Right lobe of liver (tissue), 6 donors: ENCODE data around the gene KDSR. TPM values are rescaled to one million over a fixed set of nuclear protein-coding genes. Genes with fewer than 3 reads are reported as not detected.
A peak's percentile ranks its signal among the peaks of the same experiment; 100 is the strongest.

Source experiments
- ATAC-seq, 4 donors: fragments of 200-7000 bp; cut with Tn5 transposase; one replicate each; pipeline ENCODE4 v1.9.1; 2020; ENCODE audit warnings: mild to moderate bottlenecking in 4 of 4, moderate library complexity in 4 of 4
- DNase-seq, 3 donors: peaks; one replicate each; pipeline ENCODE4 v3.0.0-alpha.2; 2020
- H3K27ac ChIP-seq, 3 donors: fragments of 200-600 bp; one replicate each; pipeline ENCODE4 v1.8.0; 2022
- H3K27me3 ChIP-seq, 2 donors: fragments of 200-600 bp; one replicate each; pipeline ENCODE4 v1.8.0; 2022
- H3K36me3 ChIP-seq, 4 donors: fragments of 200-600 bp; sonication (generic) in 1 of 4; one replicate each; pipeline versions ENCODE4 v1.5.1 to v1.8.0; 2017 to 2022; ENCODE audit warnings: control low read depth in 1 of 4
- H3K4me1 ChIP-seq, 4 donors: fragments of 200-600 bp; sonication (generic) in 1 of 4; one replicate each; pipeline versions ENCODE4 v1.5.1 to v1.8.0; 2017 to 2022; ENCODE audit warnings: control low read depth in 1 of 4
- H3K4me3 ChIP-seq, 3 donors: fragments of 200-600 bp; one replicate each; pipeline ENCODE4 v1.8.0; 2022
- H3K9me3 ChIP-seq, 4 donors: fragments of 200-600 bp; sonication (generic) in 1 of 4; one replicate each; pipeline versions ENCODE4 v1.5.1 to v1.8.0; 2017 to 2022; ENCODE audit warnings: control low read depth in 1 of 4
- POLR2A ChIP-seq: fragments of 450-650 bp; IDR thresholded peaks from one replicate; pipeline ENCODE4 v1.6.1; 2017; ENCODE audit warnings: antibody characterized with exemption, mild to moderate bottlenecking
- WGBS: methylation state at CpG from one replicate; pipeline ENCODE4 v1.1.6; 2018; ENCODE audit warnings: low coverage, low lambda C conversion rate; ENCODE audit not compliant: insufficient coverage; ENCODE audit errors: missing lambda C conversion rate; 5-methylcytosine and 5-hydroxymethylcytosine counted together
- intact Hi-C, 2 donors: fragments of 100-400 bp; cut with DNase I; formaldehyde crosslinking; loops; one replicate each; pipeline versions ENCODE4 v1.11.2 to v1.14.1; 2022
- total RNA-seq, 6 experiments: library from RNA; depleted of rRNA in 2 of 6; stranded (reverse); fragments of >200 nt in 2 of 6; fragmentation: NEBNext Ultra II Directional in 3 of 6; extraction: Animal tissue kit (Norgen Biotek cat#: 25700) in 3 of 6; gene quantifications; one replicate each; pipeline versions ENCODE4 v1.1.0 to v1.2.4, GENCODE V29; 2016 to 2023
- TF ChIP-seq, protein P1 (sequence below), 4 donors: fragments of 200-600 bp in 3 of 4; fragments of 450-650 bp in 1 of 4; IDR thresholded peaks; one replicate each; pipeline versions ENCODE4 v1.5.1 to v1.8.0; 2016 to 2022; ENCODE audit warnings: antibody characterized with exemption in 4 of 4, mild to moderate bottlenecking in 2 of 4
- donor health status: DM: no; HTN: yes; CAD: no.
- donor health status: DM: no; HTN: no; CAD: no.
- donor health status: DM: no; HTN: no; CAD: no.
- donor health status: DM: no; HTN: yes; CAD: no.
- donor health status: DM: no; HTN: yes; CAD: no.

The KDSR gene
- total RNA-seq, 6 experiments from 2014 or later: 32.3 to 67.1 (median 56.1) TPM

DNA sequence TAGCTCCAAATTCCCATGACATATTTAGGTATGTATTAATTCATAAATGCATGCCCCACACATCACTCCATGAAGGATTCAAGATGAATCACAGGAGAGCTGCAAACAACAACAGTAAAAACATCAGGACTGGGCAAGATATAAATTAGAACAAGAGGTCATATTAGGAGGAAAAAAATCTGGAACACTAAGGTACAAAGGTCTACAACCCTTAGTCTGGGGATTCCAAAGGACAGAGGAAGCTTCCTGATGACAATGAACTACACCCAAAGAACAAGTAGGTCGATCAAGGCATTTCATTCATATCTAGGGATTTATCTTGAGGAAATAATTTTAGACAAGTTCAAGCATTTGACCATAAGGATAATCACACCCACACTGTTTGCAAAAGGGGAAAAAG is 40.7 kb upstream of the KDSR start:
- peaks cover 0 to 24% (median 9%) of the 10 kb centered on the region in 4 donors for H3K4me1 ChIP-seq
- H3K36me3 ChIP-seq: peaks cover 0 to 31% (median 11%) of the 10 kb centered on the region in 4 donors
- intact Hi-C loops: no loop called here
- DNase-seq: no peak
- no peaks in the 10 kb centered on the region for H3K27me3 ChIP-seq
- peak; percentile 81 to 84 (median 82) for ATAC-seq
- 0% methylated on average over 1 of the region's 1 CpG for WGBS
- peak overlapping the region in 2 of 3 donors; percentile 4 to 50 for H3K27ac ChIP-seq
- H3K9me3 ChIP-seq: no peaks in the 10 kb centered on the region
- H3K4me3 ChIP-seq: no peak overlapping the region
- TF ChIP-seq POLR2A: no peak
- TF ChIP-seq, protein P1, sequence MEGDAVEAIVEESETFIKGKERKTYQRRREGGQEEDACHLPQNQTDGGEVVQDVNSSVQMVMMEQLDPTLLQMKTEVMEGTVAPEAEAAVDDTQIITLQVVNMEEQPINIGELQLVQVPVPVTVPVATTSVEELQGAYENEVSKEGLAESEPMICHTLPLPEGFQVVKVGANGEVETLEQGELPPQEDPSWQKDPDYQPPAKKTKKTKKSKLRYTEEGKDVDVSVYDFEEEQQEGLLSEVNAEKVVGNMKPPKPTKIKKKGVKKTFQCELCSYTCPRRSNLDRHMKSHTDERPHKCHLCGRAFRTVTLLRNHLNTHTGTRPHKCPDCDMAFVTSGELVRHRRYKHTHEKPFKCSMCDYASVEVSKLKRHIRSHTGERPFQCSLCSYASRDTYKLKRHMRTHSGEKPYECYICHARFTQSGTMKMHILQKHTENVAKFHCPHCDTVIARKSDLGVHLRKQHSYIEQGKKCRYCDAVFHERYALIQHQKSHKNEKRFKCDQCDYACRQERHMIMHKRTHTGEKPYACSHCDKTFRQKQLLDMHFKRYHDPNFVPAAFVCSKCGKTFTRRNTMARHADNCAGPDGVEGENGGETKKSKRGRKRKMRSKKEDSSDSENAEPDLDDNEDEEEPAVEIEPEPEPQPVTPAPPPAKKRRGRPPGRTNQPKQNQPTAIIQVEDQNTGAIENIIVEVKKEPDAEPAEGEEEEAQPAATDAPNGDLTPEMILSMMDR (IDR thresholded peaks at IDR 0.05): no peak

DNA sequence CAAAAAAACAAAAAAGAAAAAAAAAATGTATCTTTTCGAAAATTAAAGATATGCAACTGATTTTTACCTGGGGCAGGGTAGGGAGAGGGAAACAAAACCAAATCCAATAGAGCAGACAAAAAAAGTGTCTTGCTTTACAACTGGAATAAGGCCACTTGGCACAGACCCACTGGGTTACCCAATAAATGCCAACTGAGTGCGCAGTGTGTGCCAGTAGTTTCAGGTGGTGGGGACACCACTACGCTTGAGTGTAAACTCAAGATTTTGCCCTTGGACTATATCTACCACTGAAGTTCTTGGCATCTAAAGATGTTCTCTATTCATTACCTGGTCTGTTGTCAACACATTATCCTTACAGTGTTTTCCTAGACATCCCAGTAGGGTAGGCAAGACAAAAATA is 39.0 kb upstream of the KDSR start:
- TF ChIP-seq, protein P1 (IDR thresholded peaks at IDR 0.05): no peak
- TF ChIP-seq POLR2A: no peak
- peaks cover 0 to 24% (median 9%) of the 10 kb centered on the region in 4 donors for H3K4me1 ChIP-seq
- intact Hi-C loops: no loop called here
- H3K27ac ChIP-seq: peak overlapping the region in 2 of 3 donors; percentile 33 to 50
- H3K9me3 ChIP-seq: no peaks in the 10 kb centered on the region
- H3K27me3 ChIP-seq: no peaks in the 10 kb centered on the region
- WGBS: 53% methylated on average over 3 of the region's 3 CpGs
- ATAC-seq (peak; percentile 86 to 92 (median 89)), DNase-seq (peak; percentile 70 to 92 (median 71))
- H3K36me3 ChIP-seq: peaks cover 0 to 43% (median 10%) of the 10 kb centered on the region in 4 donors
- peak overlapping the region in 1 of 3 donors; percentile 11 for H3K4me3 ChIP-seq

DNA sequence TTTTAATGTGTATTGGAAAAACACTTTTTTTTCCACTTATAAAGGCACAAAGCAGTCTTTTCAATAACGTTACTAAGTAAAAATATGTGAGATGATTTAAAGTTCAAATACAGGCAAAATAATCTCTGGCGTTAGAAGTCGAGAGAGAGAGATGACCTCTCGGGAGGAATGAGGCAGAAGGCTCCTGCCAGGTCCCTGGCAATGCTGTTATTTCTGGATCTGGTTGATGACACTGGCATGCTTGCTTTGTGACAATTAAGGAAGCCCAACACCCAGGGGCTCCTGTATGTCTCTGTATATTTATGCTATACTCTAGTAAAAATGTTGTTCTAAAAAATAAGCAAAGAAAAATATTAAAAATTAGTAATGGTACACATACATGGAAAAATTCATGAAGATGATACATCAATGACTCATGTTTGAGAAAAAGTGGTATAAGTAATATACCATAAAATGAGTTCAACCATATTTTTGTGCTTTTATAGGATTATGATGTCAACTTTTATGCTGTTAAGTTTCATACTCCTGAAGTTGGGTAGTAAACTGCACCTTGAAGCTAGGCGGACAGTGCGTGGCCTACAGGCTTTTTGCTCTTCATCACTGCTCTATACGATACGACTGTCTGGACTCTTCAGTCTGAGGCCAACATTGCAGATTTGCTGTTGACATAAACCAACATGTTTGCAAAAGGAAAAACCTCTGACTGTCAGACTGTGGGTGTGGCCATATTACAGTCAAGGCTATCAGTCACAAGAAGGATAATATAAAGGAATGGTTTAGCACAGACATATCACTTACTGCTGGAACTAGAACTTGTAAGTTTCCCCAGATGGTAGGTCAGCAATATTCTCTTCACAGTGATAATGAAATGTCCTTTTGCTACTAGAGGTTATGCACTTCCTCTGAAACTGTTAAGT is 35.5 kb upstream of the KDSR start:
- H3K27me3 ChIP-seq: no peaks in the 10 kb centered on the region
- no peak overlapping the region for H3K27ac ChIP-seq
- TF ChIP-seq, protein P1 (IDR thresholded peaks at IDR 0.05): no peak
- TF ChIP-seq POLR2A: no peak
- no peak for DNase-seq
- no peak overlapping the region for H3K4me3 ChIP-seq
- 80% methylated on average over 8 of the region's 8 CpGs for WGBS
- H3K9me3 ChIP-seq: no peaks in the 10 kb centered on the region
- intact Hi-C loops: no loop called here
- peaks cover 0 to 48% (median 5%) of the 10 kb centered on the region in 4 donors for H3K36me3 ChIP-seq
- H3K4me1 ChIP-seq: peaks cover 0 to 17% (median 7%) of the 10 kb centered on the region in 4 donors
- ATAC-seq: peak in 2 of 4 donors; percentile 40 to 44

DNA sequence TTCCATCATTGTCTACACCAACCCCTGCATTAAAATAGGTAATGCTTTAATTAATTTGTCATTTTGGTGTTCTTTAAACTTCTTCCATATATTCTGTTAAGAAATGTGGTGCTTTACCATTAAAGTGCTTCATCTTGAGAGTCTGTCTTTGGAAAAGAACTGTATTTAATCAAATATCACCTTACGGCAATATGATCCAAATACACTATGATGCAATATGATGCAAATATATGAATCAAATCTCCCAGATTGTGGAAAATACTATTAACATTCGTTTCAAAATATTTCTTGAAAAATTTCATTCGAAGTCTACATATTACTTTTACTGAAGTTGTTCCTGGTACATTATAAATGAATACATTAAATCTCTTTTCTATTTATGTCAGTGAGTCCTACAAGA is 32.3 kb upstream of the KDSR start:
- WGBS: 71% methylated on average over 3 of the region's 3 CpGs

More for the DNA sequence above, 32.3 kb upstream of the KDSR start:
- DNase-seq: no peak
- Histone ChIP-seq H3K9me3 (no peaks in the 10 kb centered on the region), H3K36me3 (peaks cover 0 to 71% (median 10%) of the 10 kb centered on the region in 4 donors), H3K4me3 (no peak overlapping the region), H3K27me3 (no peaks in the 10 kb centered on the region), H3K27ac (peak overlapping the region in 1 of 3 donors; percentile 44), H3K4me1 (peaks cover 0 to 7% (median 3%) of the 10 kb centered on the region in 4 donors)
- TF ChIP-seq POLR2A: no peak
- TF ChIP-seq, protein P1 (IDR thresholded peaks at IDR 0.05): no peak
- intact Hi-C loops: no loop called here
- ATAC-seq: no peak
